Left forelimb (tissue), 1 donor: ENCODE measurements around the gene MISP.

Source experiments
- DNase-seq: peaks from one replicate; pipeline ENCODE4 v3.0.0-alpha.2; 2018; ENCODE audit warnings: low spot score

The MISP gene

GRCh38 chr19:796692-797527 lies 46.0 kb downstream of the MISP start, which contains the start of gene PTBP1:
TSS of gene PTBP1 (plus strand) at chr19:797452. CDS start at chr19:797498, 46 bp downstream.
- DNase-seq: peak; percentile 100

GRCh38 chr19:797528-798414 lies 46.9 kb downstream of the MISP start:
- DNase-seq: peak; percentile 94

GRCh38 chr19:798415-799075 lies 47.6 kb downstream of the MISP start:
- no peak for DNase-seq

- DNase-seq: no peak
Observed at GRCh38 chr19:799076-799881, 48.4 kb downstream of the MISP start.

GRCh38 chr19:800360-801029 lies 49.6 kb downstream of the MISP start:
- DNase-seq: no peak

- DNase-seq: no peak
Observed at GRCh38 chr19:801030-801860, 50.3 kb downstream of the MISP start.

GRCh38 chr19:801861-802497 lies 51.1 kb downstream of the MISP start:
- DNase-seq: no peak

GRCh38 chr19:802498-803098 lies 51.7 kb downstream of the MISP start:
- no peak for DNase-seq

GRCh38 chr19:803099-803561 lies 52.2 kb downstream of the MISP start:
- DNase-seq: no peak

- DNase-seq: no peak
Observed at GRCh38 chr19:803686-804418, 52.9 kb downstream of the MISP start.

GRCh38 chr19:804419-805165 lies 53.7 kb downstream of the MISP start:
- no peak for DNase-seq

- DNase-seq: no peak
Observed at GRCh38 chr19:805166-805551, 54.2 kb downstream of the MISP start.

GRCh38 chr19:805600-806550 lies 55.0 kb downstream of the MISP start:
- DNase-seq: no peak

GRCh38 chr19:806815-807421 lies 56.0 kb downstream of the MISP start:
- DNase-seq: no peak

GRCh38 chr19:807627-808422 lies 56.9 kb downstream of the MISP start:
- DNase-seq: no peak
